Lung (tissue), 16 donors: ENCODE measurements around the gene PRSS56. TPM values are rescaled to one million over a fixed set of nuclear protein-coding genes. Genes with fewer than 3 reads are reported as not detected.

Experiments used
- ATAC-seq: fragments of 200-7000 bp; cut with Tn5 transposase; one replicate; pipeline ENCODE4 v1.9.1; 2020; ENCODE audit warnings: moderate number of reproducible peaks; ENCODE audit not compliant: insufficient read depth, low FRiP score
- DNase-seq, 3 donors: peaks; one replicate each; pipeline ENCODE4 v3.0.0-alpha.2; 2013 to 2017
- H3K27ac ChIP-seq, 2 donors: one replicate each; pipeline ENCODE4 v1.5.1; 2013; ENCODE audit warnings: mild to moderate bottlenecking in 2 of 2, moderate library complexity in 2 of 2, control low read depth in 1 of 2, inconsistent platforms in 1 of 2, low read depth in 1 of 2, low read length in 1 of 2
- H3K27me3 ChIP-seq, 3 donors: one replicate each; pipeline ENCODE4 v1.5.1; 2013; ENCODE audit warnings: low read length in 2 of 3; ENCODE audit not compliant: control insufficient read depth in 3 of 3, insufficient read depth in 3 of 3
- H3K36me3 ChIP-seq, 4 donors: one replicate each; pipeline ENCODE4 v1.5.1; 2013; ENCODE audit warnings: low read length in 4 of 4, mild to moderate bottlenecking in 1 of 4, moderate library complexity in 1 of 4; ENCODE audit not compliant: control insufficient read depth in 4 of 4, insufficient read depth in 4 of 4
- H3K4me1 ChIP-seq, 5 donors: one replicate each; pipeline ENCODE4 v1.5.1; 2013; ENCODE audit warnings: low read length in 5 of 5, mild to moderate bottlenecking in 2 of 5, moderate library complexity in 1 of 5; ENCODE audit not compliant: control insufficient read depth in 5 of 5, insufficient read depth in 5 of 5
- H3K4me3 ChIP-seq: one replicate; pipeline ENCODE4 v1.5.1; 2013; ENCODE audit warnings: mild to moderate bottlenecking, control low read depth, moderate library complexity
- H3K9ac ChIP-seq, 2 donors: one replicate each; pipeline ENCODE4 v1.5.1; 2013; ENCODE audit warnings: low read length in 2 of 2, control low read depth in 1 of 2; ENCODE audit not compliant: insufficient read depth in 1 of 2
- H3K9me3 ChIP-seq, 4 donors: one replicate each; pipeline ENCODE4 v1.5.1; 2013; ENCODE audit warnings: low read length in 3 of 4, mild to moderate bottlenecking in 1 of 4, moderate library complexity in 1 of 4; ENCODE audit not compliant: control insufficient read depth in 4 of 4, insufficient read depth in 3 of 4
- CTCF ChIP-seq: IDR thresholded peaks from 2 replicates; pipeline ENCODE4 v1.5.1; 2012; ENCODE audit warnings: mild to moderate bottlenecking; ENCODE audit errors: control extremely low read depth, extremely low read depth
- WGBS, 2 donors: extraction: QIAGEN DNeasy Blood & Tissue Kit; methylation state at CpG; one replicate each; pipeline ENCODE4 v1.1.7; 2013; 5-methylcytosine and 5-hydroxymethylcytosine counted together
- long read RNA-seq, 5 donors: transcript quantifications; one replicate each; lab custom pipeline, GENCODE V29; 2026
- polyA plus RNA-seq, 2 donors: library from polyadenylated mRNA; stranded (reverse); fragments of 200-250 nt; gene quantifications; one replicate each; pipeline ENCODE4 v1.2.1, GENCODE V29; 2013
- total RNA-seq, 2 donors: library from RNA; depleted of rRNA in 1 of 2; stranded (reverse); fragments of >200 nt in 1 of 2; gene quantifications; one replicate each; pipeline ENCODE4 v1.2.1, GENCODE V29; 2014 to 2021
- donor health status: control.
- donor health status: control.
- donor health status: Bipolar disorder and iron deficiency.
- donor health status: healthy.
- donor health status: DM: yes; HTN: yes; CAD: no.

Gene PRSS56
- total RNA-seq, result not detected
- polyA plus RNA-seq, result not detected
- long read RNA-seq, donor 1, result 0 reads
- long read RNA-seq, donor 2, result 0 reads
- long read RNA-seq, donor 3, result 0 reads
- long read RNA-seq, donor 4, result 0 reads
- long read RNA-seq, donor 5, result 0 reads

- Histone ChIP-seq H3K4me3 (no peak within 1 kb of the TSS), H3K36me3 (no peaks in the 10 kb centered on the region), H3K9ac (no peak within 1 kb of the TSS), H3K27ac (no peak within 1 kb of the TSS), H3K4me1 (peaks cover 0 to 8% (median 0%) of the 10 kb centered on the region in 5 donors), H3K27me3 (peaks cover 7 to 26% (median 22%) of the 10 kb centered on the region in 3 donors), H3K9me3 (no peaks in the 10 kb centered on the region)
- DNase-seq (no peak), ATAC-seq (no peak)
- no peak for TF ChIP-seq CTCF
- WGBS, 2 donors, result 54 to 73% methylated on average over 18 to 19 of the region's 19 CpGs
Observed at GRCh38 chr2:232519581-232520438, at the start of gene PRSS56. TSS of gene PRSS56 (plus strand) at chr2:232520388. CDS start at chr2:232520599, 211 bp downstream.

- peaks cover 0 to 18% (median 8%) of the 10 kb centered on the region in 3 donors for H3K27me3 ChIP-seq
- WGBS, 2 donors, result 35 to 45% methylated on average over 6 of the region's 6 CpGs
- peaks cover 0 to 7% (median 0%) of the 10 kb centered on the region in 5 donors for H3K4me1 ChIP-seq
- H3K4me3 ChIP-seq, result no peak overlapping the region
- ATAC-seq, result peak; percentile 62
- no peak overlapping the region for H3K27ac ChIP-seq
- TF ChIP-seq CTCF, result no peak
- no peaks in the 10 kb centered on the region for H3K9me3 ChIP-seq
- H3K9ac ChIP-seq, result no peak overlapping the region
- no peaks in the 10 kb centered on the region for H3K36me3 ChIP-seq
- DNase-seq, result peak; percentile 64
Observed at GRCh38 chr2:232473467-232473890, 46.7 kb upstream of the PRSS56 start.

GRCh38 chr2:232476045-232476444 is 44.1 kb upstream of the PRSS56 start:
- WGBS, 2 donors, result 70 to 89% methylated on average over 2 of the region's 2 CpGs
- H3K27ac ChIP-seq, result no peak overlapping the region
- ATAC-seq (no peak), DNase-seq (peak in 1 of 3 donors; percentile 6)
- H3K4me3 ChIP-seq, result no peak overlapping the region
- no peak for TF ChIP-seq CTCF
- H3K9me3 ChIP-seq, result no peaks in the 10 kb centered on the region
- H3K9ac ChIP-seq, result no peak overlapping the region
- H3K27me3 ChIP-seq, result peaks cover 0 to 15% (median 8%) of the 10 kb centered on the region in 3 donors
- H3K4me1 ChIP-seq, result peaks cover 0 to 7% (median 0%) of the 10 kb centered on the region in 5 donors
- no peaks in the 10 kb centered on the region for H3K36me3 ChIP-seq
